Left kidney (tissue), 1 donor: ENCODE results near the gene RPL13. TPM values are rescaled to one million over a fixed set of nuclear protein-coding genes. Genes with fewer than 3 reads are reported as not detected.

Source experiments
- polyA plus RNA-seq: library from polyadenylated mRNA; unstranded; fragments of 120-200 nt; gene quantifications from one replicate; pipeline ENCODE4 v1.2.1, GENCODE V29; 2013; ENCODE audit not compliant: insufficient read length

RPL13 gene
- polyA plus RNA-seq, 1 donor = 1,395 TPM

Other genes starting within 250 kb of the RPL13 start
- 105 TPM for gene ANKRD11, start 70.1 kb upstream of the RPL13 start, polyA plus RNA-seq
- gene SPG7, start 52.3 kb upstream of the RPL13 start, polyA plus RNA-seq = 140 TPM
- 4.0 TPM for gene CPNE7, start 15.1 kb downstream of the RPL13 start, polyA plus RNA-seq
- 29.0 TPM for gene DPEP1, start 53.0 kb downstream of the RPL13 start, polyA plus RNA-seq
- 56.1 TPM for gene CHMP1A, start 97.0 kb downstream of the RPL13 start, polyA plus RNA-seq
- gene SPATA33, start 97.2 kb downstream of the RPL13 start, polyA plus RNA-seq = 15.5 TPM
- gene CDK10, start 126.0 kb downstream of the RPL13 start, polyA plus RNA-seq = 122 TPM
- gene SPATA2L, start 141.0 kb downstream of the RPL13 start, polyA plus RNA-seq = 4.3 TPM
- gene VPS9D1, start 160.2 kb downstream of the RPL13 start, polyA plus RNA-seq = 12.6 TPM
- gene ZNF276, start 160.9 kb downstream of the RPL13 start, polyA plus RNA-seq = 26.1 TPM